Measurements from ENCODE around the gene C2CD4C. TPM values are rescaled to one million over a fixed set of nuclear protein-coding genes. Genes with fewer than 3 reads are reported as not detected.
A peak's percentile ranks its signal among the peaks of the same experiment; 100 is the strongest.
"Not testable (repeated sequence)": the region's sequence is repeated elsewhere in the genome, so short reads cannot be mapped to it uniquely, and the experiment has no call there.

Gene C2CD4C
- polyA plus RNA-seq, 6 donors from 2014 or later = not detected

DNA sequence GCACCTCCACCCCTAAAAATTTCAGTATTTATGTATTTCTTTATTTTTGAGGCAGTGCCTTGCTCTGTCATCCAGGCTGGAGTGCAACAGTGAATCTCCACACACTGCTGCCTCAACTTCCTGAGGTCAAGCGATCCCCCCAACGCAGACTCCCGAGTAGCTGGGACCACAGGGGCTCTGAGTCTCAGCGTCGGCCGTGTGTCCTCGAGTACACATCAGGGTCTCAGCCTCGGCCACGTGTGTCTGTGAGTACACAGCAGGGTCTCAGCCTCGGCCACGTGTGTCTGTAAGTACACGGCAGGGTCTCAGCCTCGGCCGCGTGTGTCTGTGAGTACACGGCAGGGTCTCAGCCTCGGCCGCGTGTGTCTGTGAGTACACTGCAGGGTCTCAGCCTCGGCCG lies 21.2 kb downstream of the C2CD4C start:
- Mint-ChIP-seq H3K4me1 (peaks cover 6 to 7% (median 6%) of the 10 kb centered on the region in 3 donors), H3K27ac (no peak overlapping the region), H3K9me3 (peaks cover 2 to 11% (median 5%) of the 10 kb centered on the region in 7 donors), H3K27me3 (peaks cover 8 to 43% (median 28%) of the 10 kb centered on the region in 3 donors), H3K36me3 (peaks cover 0 to 10% of the 10 kb centered on the region in 2 donors), H3K4me3 (no peak overlapping the region)
- ATAC-seq (ENCODE audit: low read depth in 2 of 2) (no peak), DNase-seq (no peak)

DNA sequence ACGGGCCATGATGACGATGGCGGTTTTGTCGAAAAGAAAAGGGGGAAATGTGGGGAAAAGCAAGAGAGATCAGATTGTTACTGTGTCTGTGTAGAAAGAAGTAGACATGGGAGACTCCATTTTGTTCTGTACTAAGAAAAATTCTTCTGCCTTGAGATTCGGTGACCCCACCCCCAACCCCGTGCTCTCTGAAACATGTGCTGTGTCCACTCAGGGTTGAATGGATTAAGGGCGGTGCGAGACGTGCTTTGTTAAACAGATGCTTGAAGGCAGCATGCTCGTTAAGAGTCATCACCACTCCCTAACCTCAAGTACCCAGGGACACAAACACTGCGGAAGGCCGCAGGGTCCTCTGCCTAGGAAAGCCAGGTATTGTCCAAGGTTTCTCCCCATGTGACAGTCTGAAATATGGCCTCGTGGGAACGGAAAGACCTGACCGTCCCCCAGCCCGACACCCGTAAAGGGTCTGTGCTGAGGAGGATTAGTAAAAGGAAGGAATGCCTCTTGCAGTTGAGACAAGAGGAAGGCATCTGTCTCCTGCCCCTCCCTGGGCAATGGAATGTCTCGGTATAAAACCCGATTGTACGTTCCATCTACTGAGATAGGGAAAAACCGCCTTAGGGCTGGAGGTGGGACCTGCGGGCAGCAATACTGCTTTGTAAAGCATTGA lies 22.2 kb downstream of the C2CD4C start:
- Mint-ChIP-seq H3K36me3 (peaks cover 0 to 14% of the 10 kb centered on the region in 2 donors), H3K27me3 (peaks cover 8 to 43% (median 32%) of the 10 kb centered on the region in 3 donors), H3K4me1 (peaks cover 10 to 14% (median 10%) of the 10 kb centered on the region in 3 donors), H3K9me3 (peaks cover 2 to 13% (median 8%) of the 10 kb centered on the region in 7 donors)
- not testable (repeated sequence) for H3K27ac Mint-ChIP-seq; H3K4me3 Mint-ChIP-seq; DNase-seq; ATAC-seq (ENCODE audit: low read depth in 2 of 2)

DNA sequence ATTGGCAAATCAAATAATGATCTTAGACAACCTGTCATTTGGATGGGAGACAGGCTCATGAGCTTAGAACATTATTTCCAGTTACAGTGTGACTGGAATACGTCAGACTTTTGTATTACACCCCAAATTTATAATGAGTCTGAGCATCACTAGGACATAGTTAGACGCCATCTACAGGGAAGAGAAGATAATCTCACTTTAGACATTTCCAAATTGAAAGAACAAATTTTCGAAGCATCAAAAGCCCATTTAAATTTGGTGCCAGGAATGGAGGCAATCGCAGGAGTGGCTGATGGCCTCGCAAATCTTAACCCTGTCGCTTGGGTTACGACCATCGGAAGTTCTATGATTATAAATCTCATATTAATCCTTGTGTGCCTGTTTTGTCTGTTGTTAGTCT lies 22.8 kb downstream of the C2CD4C start:
- ATAC-seq (ENCODE audit: low read depth in 2 of 2); H3K4me3 Mint-ChIP-seq; DNase-seq; H3K27ac Mint-ChIP-seq: not testable (repeated sequence)
- Mint-ChIP-seq H3K9me3 (peaks cover 2 to 13% (median 8%) of the 10 kb centered on the region in 7 donors), H3K4me1 (peaks cover 10 to 14% (median 10%) of the 10 kb centered on the region in 3 donors), H3K27me3 (peaks cover 8 to 43% (median 32%) of the 10 kb centered on the region in 3 donors), H3K36me3 (peaks cover 0 to 14% of the 10 kb centered on the region in 2 donors)

DNA sequence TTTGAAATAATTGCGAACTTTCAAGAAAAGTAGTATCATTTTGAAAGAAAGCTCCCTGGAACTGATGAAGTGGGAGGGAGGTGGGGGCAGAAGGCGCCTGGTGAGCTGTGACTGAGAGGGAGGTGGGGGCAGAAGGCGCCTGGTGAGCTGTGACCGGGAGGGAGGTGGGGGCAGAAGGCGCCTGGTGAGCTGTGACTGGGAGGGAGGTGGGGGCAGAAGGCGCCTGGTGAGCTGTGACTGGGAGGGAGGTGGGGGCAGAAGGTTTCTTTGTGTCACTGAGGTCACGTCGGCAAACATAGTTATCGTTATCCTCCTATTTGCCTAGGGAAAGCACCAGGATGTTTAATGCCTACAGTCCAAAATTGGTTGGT lies 24.2 kb downstream of the C2CD4C start:
- peaks cover 4 to 13% (median 8%) of the 10 kb centered on the region in 7 donors for H3K9me3 Mint-ChIP-seq
- peaks cover 8 to 43% (median 32%) of the 10 kb centered on the region in 3 donors for H3K27me3 Mint-ChIP-seq
- DNase-seq (no peak), ATAC-seq (ENCODE audit: low read depth in 2 of 2) (no peak)
- H3K36me3 Mint-ChIP-seq = peaks cover 0 to 14% of the 10 kb centered on the region in 2 donors
- H3K27ac Mint-ChIP-seq = peak overlapping the region in 1 of 6 donors; percentile 80
- H3K4me1 Mint-ChIP-seq = peaks cover 10 to 17% (median 13%) of the 10 kb centered on the region in 3 donors
- no peak overlapping the region for H3K4me3 Mint-ChIP-seq

DNA sequence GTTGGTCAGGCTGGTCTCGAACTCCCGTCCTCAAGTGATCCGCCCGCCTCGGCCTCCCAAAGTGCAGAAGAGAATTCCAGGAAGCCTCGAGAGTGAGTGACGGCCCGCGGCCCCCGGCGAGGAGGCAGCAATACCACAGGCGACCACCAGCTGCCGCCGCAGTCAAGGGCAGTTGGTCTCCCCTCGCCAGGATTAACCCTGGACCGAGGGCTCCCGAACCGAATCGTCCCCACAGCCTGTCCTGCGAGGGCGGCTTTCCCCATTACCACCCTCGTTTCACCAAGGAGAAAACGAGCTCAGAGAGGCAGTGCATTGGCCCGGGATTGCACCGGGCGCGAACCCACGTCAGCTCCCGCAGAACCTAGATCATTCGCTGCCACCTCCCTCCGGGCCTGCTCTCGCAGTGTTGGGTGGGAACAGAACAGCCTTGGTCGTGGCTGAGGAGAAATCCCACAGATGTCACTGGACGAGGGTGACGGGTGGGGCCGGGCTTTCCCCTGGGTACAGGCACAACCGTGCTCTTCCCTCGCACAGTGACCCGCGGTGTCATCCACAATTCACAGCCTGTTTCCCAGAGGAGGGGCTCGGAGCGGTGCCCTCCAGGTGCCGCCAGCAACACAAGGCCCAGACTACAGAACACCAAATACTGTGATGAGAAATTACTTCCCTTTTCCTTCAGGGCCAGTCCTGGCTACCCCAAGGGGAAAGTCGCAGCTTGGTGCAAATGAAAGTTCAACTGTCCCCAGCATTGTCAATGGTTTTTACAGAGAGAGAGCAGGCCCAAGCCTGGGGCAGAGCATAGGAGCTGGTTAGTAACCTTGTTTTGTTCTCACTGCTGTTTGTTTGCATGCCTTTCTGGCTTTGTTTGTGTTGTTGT lies 24.8 kb downstream of the C2CD4C start:
- DNase-seq = no peak
- ATAC-seq (ENCODE audit: low read depth in 2 of 2) = peak in 1 of 2 donors; percentile 23
- H3K4me3 Mint-ChIP-seq = peak overlapping the region in 1 of 8 donors; percentile 9
- H3K36me3 Mint-ChIP-seq = peaks cover 0 to 14% of the 10 kb centered on the region in 2 donors
- peaks cover 10 to 17% (median 14%) of the 10 kb centered on the region in 3 donors for H3K4me1 Mint-ChIP-seq
- H3K9me3 Mint-ChIP-seq = peaks cover 4 to 13% (median 8%) of the 10 kb centered on the region in 7 donors
- H3K27ac Mint-ChIP-seq = peak overlapping the region in 3 of 6 donors; percentile 6 to 80 (median 46)
- H3K27me3 Mint-ChIP-seq = peaks cover 8 to 43% (median 32%) of the 10 kb centered on the region in 3 donors

DNA sequence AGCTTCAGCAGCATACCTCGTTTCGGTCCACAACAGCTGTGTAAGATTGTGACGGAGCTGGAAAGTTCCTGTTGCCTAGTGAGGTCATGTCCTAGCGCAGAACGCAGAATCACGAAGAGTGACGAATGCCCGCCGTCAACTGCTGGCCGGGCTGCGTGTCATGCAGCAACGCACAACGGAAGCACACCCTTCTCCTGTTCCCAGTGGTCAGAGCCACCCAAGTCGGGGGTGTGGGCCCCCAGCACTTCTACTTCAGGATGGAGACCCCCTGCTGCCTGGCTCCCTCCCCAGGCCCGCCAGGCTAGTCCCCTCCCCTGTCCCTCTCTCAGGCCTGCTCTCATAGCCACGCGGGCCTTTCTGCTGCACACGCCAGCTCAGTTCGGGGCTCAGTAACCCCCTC lies 25.9 kb downstream of the C2CD4C start:
- H3K4me3 Mint-ChIP-seq = peak overlapping the region in 1 of 8 donors; percentile 47

DNA sequence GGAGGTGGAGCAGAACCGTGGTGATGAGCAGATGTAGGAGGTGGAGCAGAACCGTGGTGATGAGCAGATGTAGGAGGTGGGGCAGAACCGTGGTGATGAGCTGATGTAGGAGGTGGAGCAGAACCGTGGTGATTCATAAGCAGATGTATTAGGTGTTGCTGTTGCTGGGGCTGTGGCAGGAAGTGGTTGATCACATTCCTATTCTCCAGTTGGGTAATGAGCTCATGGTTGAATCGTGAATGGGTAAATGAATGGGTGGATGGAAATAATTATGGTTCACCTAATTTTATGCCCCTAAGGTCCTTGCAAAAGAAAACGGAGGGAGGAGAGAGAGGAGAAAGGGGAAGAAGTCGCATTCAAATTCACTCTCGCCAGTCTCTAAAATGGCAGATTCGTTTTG lies 26.4 kb downstream of the C2CD4C start:
- not testable (repeated sequence) for DNase-seq
- peaks cover 4 to 13% (median 7%) of the 10 kb centered on the region in 7 donors for H3K9me3 Mint-ChIP-seq
- peak overlapping the region in 4 of 6 donors; percentile 59 to 98 (median 81) for H3K27ac Mint-ChIP-seq
- peak; percentile 46 to 73 for ATAC-seq (ENCODE audit: low read depth in 2 of 2)
- H3K4me3 Mint-ChIP-seq = peak overlapping the region in 2 of 8 donors; percentile 5 to 47
- H3K36me3 Mint-ChIP-seq = peaks cover 0 to 14% of the 10 kb centered on the region in 2 donors
- peaks cover 10 to 17% (median 14%) of the 10 kb centered on the region in 3 donors for H3K4me1 Mint-ChIP-seq
- H3K27me3 Mint-ChIP-seq = peaks cover 0 to 32% (median 31%) of the 10 kb centered on the region in 3 donors

More for the DNA sequence above, 25.9 kb downstream of the C2CD4C start:
- ATAC-seq (ENCODE audit: low read depth in 2 of 2) = no peak
- no peak for DNase-seq
- peaks cover 0 to 14% of the 10 kb centered on the region in 2 donors for H3K36me3 Mint-ChIP-seq
- H3K27ac Mint-ChIP-seq = peak overlapping the region in 2 of 6 donors; percentile 16 to 93
- H3K27me3 Mint-ChIP-seq = peaks cover 0 to 33% (median 32%) of the 10 kb centered on the region in 3 donors
- peaks cover 10 to 17% (median 14%) of the 10 kb centered on the region in 3 donors for H3K4me1 Mint-ChIP-seq
- H3K9me3 Mint-ChIP-seq = peaks cover 4 to 13% (median 7%) of the 10 kb centered on the region in 7 donors

DNA sequence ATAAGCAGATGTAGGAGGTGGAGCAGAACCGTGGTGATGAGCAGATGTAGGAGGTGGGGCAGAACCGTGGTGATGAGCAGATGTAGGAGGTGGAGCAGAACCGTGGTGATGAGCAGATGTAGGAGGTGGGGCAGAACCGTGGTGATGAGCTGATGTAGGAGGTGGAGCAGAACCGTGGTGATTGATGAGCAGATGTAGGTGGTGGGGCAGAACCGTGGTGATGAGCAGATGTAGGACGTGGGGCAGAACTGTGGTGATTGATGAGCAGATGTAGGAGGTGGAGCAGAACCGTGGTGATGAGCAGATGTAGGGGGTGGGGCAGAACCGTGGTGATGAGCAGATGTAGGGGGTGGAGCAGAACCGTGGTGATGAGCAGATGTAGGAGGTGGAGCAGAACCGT lies 27.0 kb downstream of the C2CD4C start:
- not testable (repeated sequence) for DNase-seq; H3K4me3 Mint-ChIP-seq; ATAC-seq (ENCODE audit: low read depth in 2 of 2)
- peaks cover 10 to 17% (median 14%) of the 10 kb centered on the region in 3 donors for H3K4me1 Mint-ChIP-seq
- H3K27me3 Mint-ChIP-seq = peaks cover 0 to 29% (median 28%) of the 10 kb centered on the region in 3 donors
- H3K36me3 Mint-ChIP-seq = peaks cover 0 to 14% of the 10 kb centered on the region in 2 donors
- H3K27ac Mint-ChIP-seq = peak overlapping the region in 2 of 6 donors; percentile 63 to 93
- H3K9me3 Mint-ChIP-seq = peaks cover 4 to 13% (median 7%) of the 10 kb centered on the region in 7 donors

DNA sequence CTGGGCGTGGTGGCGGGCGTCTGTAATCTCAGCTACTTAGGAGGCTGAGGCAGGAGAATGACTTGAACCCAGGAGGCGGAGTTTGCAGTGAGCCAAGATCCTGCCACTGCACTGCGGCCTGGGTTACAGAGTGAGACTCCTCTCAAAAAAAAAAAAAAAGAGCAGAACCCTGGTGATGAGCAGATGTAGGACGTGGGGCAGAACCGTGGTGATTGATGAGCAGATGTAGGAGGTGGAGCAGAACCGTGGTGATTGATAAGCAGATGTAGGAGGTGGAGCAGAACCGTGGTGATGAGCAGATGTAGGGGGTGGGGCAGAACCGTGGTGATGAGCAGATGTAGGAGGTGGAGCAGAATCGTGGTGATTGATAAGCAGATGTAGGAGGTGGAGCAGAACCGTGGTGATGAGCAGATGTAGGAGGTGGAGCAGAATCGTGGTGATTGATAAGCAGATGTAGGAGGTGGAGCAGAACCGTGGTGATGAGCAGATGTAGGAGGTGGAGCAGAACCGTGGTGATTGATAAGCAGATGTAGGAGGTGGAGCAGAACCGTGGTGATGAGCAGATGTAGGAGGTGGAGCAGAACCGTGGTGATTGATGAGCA lies 28.2 kb downstream of the C2CD4C start:
- peak overlapping the region in 3 of 8 donors; percentile 6 to 30 (median 24) for H3K4me3 Mint-ChIP-seq
- H3K27ac Mint-ChIP-seq = peak overlapping the region in 4 of 6 donors; percentile 51 to 90 (median 80)
- H3K27me3 Mint-ChIP-seq = peaks cover 5 to 25% (median 21%) of the 10 kb centered on the region in 3 donors

DNA sequence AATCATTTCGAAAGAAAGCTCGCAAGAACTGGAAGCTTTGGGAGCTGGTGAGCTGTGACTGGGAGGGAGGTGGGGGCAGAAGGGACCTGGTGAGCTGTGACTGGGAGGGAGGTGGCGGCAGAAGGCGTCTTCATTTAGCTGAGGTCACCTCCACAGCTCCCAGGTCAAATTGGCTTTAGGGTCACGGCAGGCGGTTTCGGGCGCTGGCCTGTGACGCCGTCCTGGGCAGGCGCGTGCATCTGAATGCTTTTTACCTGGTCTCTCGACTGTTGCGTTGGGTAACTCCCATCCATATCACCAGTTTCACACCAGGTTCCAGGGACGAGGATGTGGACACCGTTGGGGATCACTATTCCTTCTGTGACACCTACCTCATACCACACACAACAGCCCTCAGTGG lies 29.2 kb downstream of the C2CD4C start:
- Mint-ChIP-seq H3K27ac (peak overlapping the region in 1 of 6 donors; percentile 20), H3K4me3 (no peak overlapping the region), H3K36me3 (peaks cover 0 to 14% of the 10 kb centered on the region in 2 donors), H3K27me3 (peaks cover 8 to 20% (median 13%) of the 10 kb centered on the region in 3 donors), H3K9me3 (peaks cover 4 to 13% (median 7%) of the 10 kb centered on the region in 7 donors), H3K4me1 (peaks cover 10 to 17% (median 14%) of the 10 kb centered on the region in 3 donors)
- ATAC-seq (ENCODE audit: low read depth in 2 of 2) (no peak), DNase-seq (no peak)

More for the DNA sequence above, 28.2 kb downstream of the C2CD4C start:
- Mint-ChIP-seq H3K36me3 (peaks cover 0 to 14% of the 10 kb centered on the region in 2 donors), H3K4me1 (peaks cover 10 to 17% (median 14%) of the 10 kb centered on the region in 3 donors), H3K9me3 (peaks cover 4 to 13% (median 7%) of the 10 kb centered on the region in 7 donors)
- not testable (repeated sequence) for DNase-seq; ATAC-seq (ENCODE audit: low read depth in 2 of 2)

DNA sequence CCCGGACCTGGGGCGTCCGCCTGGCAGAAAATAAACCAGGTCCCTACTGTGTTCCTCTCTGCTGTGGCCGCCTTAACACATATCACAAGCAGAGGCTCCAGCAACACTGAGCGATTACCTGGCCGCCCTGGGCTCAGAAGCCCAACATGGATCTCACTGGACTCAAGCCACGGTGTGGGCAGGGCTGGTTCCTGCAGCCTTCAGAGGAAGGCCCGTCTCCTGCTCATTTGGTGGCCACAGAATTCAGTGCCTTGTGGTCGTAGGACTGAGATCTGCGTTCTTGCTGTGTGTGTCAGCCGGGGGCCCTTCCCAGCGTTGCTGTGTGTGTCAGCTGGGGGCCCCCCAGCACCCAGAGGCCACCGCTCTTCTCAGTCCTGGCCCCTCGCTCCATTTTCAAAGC lies 30.2 kb downstream of the C2CD4C start:
- Mint-ChIP-seq H3K27me3 (peaks cover 5 to 15% (median 10%) of the 10 kb centered on the region in 3 donors), H3K9me3 (peaks cover 3 to 8% (median 6%) of the 10 kb centered on the region in 7 donors), H3K27ac (no peak overlapping the region), H3K36me3 (peaks cover 0 to 14% of the 10 kb centered on the region in 2 donors), H3K4me3 (no peak overlapping the region), H3K4me1 (peaks cover 5 to 17% (median 14%) of the 10 kb centered on the region in 3 donors)
- DNase-seq = no peak
- ATAC-seq (ENCODE audit: low read depth in 2 of 2) = no peak

DNA sequence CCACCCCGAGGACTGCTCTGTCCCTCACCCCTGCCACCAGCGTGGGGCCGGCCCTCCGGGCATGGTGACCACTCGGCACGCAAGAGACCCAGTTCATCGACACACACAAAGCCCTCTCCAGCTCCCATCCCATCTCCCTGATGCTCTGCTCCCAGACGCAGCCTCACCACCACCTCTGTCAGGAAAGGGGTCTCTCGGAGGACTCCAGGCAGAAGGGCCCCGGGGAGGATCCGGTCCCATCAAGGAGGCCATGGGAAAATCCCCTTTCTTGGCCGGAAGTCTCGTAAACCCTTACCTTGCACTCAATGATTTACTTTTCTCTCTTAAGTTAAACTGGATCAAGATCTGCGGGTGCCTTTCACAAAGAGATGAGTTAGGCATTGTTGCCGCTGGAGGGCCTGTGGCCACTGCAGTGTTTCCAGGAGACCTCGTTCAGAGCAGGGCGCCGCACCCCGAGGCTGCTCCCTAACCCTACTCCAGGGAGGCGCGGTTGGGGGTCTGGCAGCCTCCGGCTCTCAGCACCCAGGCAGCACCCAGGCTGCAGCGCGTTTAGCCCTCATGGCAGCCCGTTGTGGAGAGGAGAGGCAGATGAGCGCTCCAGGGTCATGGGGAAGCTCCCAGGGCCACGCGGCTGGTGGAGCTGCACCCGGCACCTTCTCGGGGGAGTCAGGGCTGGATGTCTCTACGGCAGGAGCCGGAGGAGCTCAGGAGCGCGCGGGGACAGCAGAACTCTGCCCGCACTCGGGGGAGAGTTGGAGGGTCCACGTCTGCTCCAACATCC lies 31.0 kb downstream of the C2CD4C start:
- Mint-ChIP-seq H3K4me3 (no peak overlapping the region), H3K4me1 (peaks cover 5 to 12% (median 10%) of the 10 kb centered on the region in 3 donors), H3K27ac (peak overlapping the region in 3 of 6 donors; percentile 54 to 90 (median 60)), H3K9me3 (peaks cover 2 to 6% (median 3%) of the 10 kb centered on the region in 7 donors), H3K27me3 (peaks cover 5 to 17% (median 17%) of the 10 kb centered on the region in 3 donors), H3K36me3 (peaks cover 0 to 7% of the 10 kb centered on the region in 2 donors)
- DNase-seq (no peak), ATAC-seq (ENCODE audit: low read depth in 2 of 2) (no peak)
